Hematopoietic multipotent progenitor cell treated with erythropoietin and hydrocortisone succinate and interleukin-3 and kit ligand, for 17 days (in vitro differentiated cells): ENCODE data around the gene PPP2R2D.
"Not testable (repeated sequence)": the region's sequence is repeated elsewhere in the genome, so short reads cannot be mapped to it uniquely, and the experiment has no call there.

Source experiments
- DNase-seq: peaks from one replicate; pipeline ENCODE4 v3.0.0-alpha.2; 2015; ENCODE audit warnings: low spot score

PPP2R2D gene

GRCh38 chr10:131977323-131978096 lies 76.7 kb downstream of the PPP2R2D start:
- DNase-seq = no peak

GRCh38 chr10:131978366-131978765 lies 77.6 kb downstream of the PPP2R2D start:
- DNase-seq = no peak

DNA sequence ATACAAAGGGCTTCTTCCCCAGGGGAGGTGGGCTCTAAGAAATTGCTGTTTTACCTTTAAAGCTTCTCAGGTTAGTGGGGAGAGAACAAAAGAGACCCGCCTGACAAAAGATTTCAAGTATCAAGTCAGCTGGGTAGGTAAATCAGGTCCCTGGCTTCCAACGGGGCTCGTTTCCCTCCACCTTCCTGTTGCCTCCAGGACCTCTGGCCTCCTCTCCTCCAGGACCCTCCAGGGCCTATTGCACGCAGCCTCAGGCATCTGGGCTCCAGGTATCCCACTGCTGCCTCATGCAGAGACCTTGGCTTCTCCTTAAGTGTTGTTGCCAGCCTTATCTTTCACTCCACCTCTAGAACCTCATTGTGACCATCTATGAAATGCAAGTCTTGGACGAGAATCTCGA lies 78.0 kb downstream of the PPP2R2D start:
- no peak for DNase-seq

DNA sequence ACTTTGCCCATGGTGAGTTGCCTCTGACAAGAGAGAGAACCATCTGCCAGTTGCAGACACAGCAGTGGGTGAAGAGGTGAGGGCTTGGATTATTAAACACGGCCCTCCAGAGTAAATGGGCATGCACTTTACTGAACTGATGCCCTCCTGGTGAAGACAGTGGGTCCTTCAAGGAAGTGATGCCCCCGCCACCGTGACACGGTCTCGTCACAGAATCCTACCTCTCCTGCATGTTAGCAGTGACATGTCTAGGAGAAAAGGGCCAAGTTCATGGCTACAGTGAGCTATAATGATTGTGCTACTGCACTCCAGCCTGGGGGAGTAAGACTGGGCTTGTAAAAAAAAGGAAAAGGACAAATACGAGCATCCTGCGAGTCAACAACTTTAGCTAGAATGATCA lies 78.5 kb downstream of the PPP2R2D start:
- DNase-seq = no peak

GRCh38 chr10:131979821-131980270 lies 79.0 kb downstream of the PPP2R2D start:
- DNase-seq = no peak

DNA sequence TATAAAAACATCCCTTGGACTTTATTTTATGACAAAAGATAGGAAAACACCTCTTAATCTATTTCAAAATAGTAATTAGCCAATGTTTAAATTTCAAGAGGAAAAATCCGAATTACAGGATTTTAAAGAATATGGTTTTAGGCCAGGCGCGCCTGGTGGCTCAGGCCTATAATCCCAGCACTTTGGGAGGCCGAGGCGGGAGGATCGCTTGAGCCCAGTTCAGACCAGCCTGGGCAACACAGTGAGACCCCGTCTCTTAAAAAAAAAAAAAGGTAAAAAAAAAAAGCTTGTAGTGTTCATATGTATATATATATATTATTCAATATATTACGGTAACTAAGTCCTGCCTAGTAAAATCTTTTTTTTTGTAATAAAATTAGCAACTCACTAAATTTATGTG lies 79.5 kb downstream of the PPP2R2D start:
- no peak for DNase-seq

GRCh38 chr10:131980761-131981428 lies 80.1 kb downstream of the PPP2R2D start:
- DNase-seq = peak; percentile 19

GRCh38 chr10:131981429-131982184 lies 80.8 kb downstream of the PPP2R2D start, which contains the start of gene BNIP3:
BNIP3 (minus strand) TSS chr10:131981923; CDS start chr10:131981806, 117 bp downstream.
- peak; percentile 88 for DNase-seq

DNA sequence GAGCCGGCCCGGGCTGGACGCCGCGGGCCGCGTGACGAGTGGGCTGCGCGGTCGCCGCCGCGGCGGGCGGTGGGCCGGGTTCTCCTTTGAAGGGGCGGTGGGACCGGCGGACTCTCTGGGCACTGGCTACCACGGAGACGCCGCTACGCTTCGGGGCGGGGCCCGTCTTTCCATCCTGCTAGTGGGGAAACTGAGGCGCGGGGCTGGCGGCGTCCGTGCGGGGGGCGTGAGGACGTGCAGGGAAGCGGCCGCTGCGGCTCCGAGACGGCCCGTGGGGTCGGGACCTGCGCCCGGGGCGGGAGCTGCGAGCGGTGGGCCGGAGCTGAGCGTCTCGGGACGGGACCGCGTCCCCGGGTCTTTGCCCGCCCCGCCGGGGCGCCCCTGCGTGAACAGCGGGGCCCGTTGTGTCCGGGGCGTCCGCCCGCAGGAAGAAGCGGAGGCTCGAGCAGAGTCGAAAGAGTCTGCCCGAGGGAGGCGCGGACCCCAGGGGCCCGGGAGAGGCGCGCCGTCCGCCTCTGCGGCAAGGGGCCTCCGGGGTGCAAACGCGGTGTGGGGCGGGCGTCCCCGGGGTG lies 81.5 kb downstream of the PPP2R2D start:
- DNase-seq = no peak

DNA sequence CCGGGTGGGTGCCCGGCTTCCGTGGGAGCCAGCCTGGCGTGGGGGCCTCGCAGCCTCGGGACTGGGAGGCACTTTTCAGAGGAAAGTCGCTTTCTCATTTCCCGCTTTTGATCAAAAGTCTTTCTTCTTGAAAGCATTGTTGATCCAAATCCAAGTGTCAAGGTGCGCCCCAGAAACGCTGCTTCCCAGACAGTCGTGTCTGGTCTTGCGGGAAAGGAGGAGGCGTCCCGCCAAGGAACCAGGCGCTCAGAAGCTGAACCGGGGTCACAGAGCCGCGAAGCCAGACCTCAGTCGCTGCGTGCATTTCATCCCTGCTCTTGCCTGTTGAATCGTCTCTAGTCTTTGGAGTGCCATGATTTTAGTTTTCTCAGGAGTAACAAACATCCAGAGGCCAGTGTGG lies 82.0 kb downstream of the PPP2R2D start:
- no peak for DNase-seq

DNA sequence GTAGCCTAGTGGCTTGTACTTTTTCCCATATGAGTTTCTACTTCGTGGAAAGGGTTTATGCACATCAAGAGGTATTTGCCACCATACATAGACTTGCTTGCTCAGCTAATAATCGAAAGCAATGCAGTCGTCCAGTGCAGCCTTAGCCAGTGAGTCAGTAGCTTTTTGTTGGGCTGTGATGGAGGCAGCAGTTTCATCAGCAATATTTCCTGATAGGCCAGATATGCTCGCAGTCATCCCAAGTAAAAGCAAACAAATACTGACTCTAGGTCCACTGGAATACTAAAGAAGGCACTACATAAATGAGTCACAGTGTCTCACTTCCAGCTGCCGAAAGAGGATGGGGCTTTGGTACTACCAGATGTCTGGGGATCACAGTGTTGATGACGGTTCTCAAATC lies 83.0 kb downstream of the PPP2R2D start:
- no peak for DNase-seq

DNA sequence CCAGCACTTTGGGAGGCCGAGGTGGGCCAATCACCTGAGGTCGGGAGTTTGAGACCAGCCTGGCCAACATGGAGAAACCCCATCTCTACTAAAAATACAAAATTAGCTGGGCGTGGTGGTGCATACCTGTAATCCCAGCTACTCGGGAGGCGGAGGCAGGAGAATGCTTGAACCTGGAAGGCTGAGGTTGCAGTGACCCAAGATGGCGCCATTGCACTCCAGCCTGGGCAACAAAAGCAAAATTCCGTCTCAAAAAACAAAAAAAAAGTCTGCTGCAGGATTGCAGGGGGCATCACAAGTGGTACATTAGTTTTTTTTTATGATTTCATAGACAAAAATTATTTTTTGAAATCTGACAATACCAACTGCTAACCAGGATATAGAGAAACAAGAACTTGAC lies 86.0 kb downstream of the PPP2R2D start:
- DNase-seq = not testable (repeated sequence)

GRCh38 chr10:131987301-131987700 lies 86.5 kb downstream of the PPP2R2D start:
- not testable (repeated sequence) for DNase-seq

DNA sequence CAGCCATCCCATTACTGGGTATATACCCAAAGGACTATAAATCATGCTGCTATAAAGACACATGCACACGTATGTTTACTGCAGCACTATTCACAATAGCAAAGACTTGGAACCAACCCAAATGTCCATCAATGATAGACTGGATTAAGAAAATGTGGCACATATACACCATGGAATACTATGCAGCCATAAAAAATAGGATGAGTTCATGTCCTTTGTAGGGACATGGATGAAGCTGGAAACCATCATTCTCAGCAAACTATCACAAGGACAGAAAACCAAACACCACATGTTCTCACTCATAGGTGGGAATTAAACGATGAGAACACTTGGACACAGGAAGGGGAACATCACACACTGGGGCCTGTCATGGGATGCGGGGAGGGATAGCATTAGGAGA lies 87.0 kb downstream of the PPP2R2D start:
- DNase-seq = not testable (repeated sequence)

GRCh38 chr10:131991726-131992125 lies 90.9 kb downstream of the PPP2R2D start:
- DNase-seq = no peak

DNA sequence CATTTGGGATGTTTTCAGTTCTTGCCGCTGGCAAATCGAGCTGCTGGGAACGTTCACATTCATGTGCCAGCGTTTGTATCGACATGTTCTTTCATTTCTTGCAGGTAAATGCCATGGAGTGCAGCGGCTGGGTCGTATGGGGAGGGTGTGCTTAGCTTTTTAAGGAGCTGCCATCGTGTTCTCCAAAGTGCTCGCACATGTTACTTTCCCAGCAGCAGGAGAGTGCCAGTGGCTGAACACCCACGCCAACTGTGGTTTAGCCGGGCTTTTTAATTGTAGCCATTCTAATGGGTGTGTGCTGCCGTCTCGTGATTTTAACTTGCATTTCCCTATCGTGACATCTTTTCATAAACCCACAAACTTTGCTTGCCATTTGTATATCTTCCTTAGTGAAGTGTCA lies 92.5 kb downstream of the PPP2R2D start:
- no peak for DNase-seq

- DNase-seq = no peak
Observed at GRCh38 chr10:131994435-131994834, 93.6 kb downstream of the PPP2R2D start.

GRCh38 chr10:131996466-131997365 lies 95.9 kb downstream of the PPP2R2D start:
- DNase-seq = no peak

GRCh38 chr10:131997366-131998049 lies 96.7 kb downstream of the PPP2R2D start:
- no peak for DNase-seq

DNA sequence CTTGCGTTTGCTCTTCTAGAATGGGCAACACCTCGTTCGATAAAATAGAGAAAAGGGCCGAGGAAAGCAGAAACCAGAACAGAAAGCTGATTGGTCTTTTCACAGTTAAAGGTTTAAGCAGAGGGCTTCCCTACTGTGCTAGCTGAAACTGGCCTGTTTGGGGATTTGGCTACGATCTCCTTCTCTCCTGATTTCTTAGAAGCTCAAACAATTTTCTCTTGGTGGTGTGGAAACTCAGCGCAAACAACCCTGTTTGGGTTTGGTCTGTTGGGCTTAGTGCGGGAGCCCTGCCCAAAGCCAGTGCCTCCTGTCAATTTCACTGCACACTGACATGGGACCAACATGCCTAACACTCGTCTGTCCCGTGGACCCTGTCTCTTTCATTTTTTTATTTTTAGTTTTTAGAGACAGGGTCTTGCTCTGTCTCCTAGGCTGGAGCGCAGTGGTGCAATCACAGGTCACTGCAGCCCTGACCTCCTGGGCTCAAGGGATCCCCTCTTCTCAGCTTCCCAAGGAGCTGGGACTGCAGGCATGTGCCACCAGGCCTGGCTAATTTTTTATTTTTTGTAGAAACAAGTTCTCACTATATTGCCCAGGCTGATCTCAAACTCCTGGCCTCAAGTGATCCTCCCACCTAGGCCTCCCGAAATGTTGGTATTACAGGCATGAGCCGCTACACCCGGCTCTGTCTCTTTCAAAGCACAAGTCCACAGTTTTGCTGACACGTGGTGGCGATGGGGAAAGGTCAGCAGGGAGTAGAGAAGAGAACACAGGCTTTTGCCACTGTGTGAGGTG lies 97.4 kb downstream of the PPP2R2D start:
- DNase-seq = no peak
